Aorta (tissue), 5 donors: ENCODE data around the gene VSX1. TPM values are rescaled to one million over a fixed set of nuclear protein-coding genes. Genes with fewer than 3 reads are reported as not detected.

ENCODE experiments used
- ATAC-seq: fragments of 200-7000 bp; cut with Tn5 transposase; one replicate; pipeline ENCODE4 v1.9.1; 2022; ENCODE audit warnings: moderate library complexity; ENCODE audit not compliant: low FRiP score
- DNase-seq, 2 donors: peaks; one replicate each; pipeline ENCODE4 v3.0.0-alpha.2; 2020
- H3K27ac ChIP-seq, 2 donors: one replicate each; pipeline ENCODE4 v1.5.1; 2013; ENCODE audit warnings: low read length in 2 of 2, mild to moderate bottlenecking in 2 of 2, moderate library complexity in 2 of 2, control low read depth in 1 of 2, inconsistent platforms in 1 of 2, low read depth in 1 of 2
- H3K27me3 ChIP-seq, 2 donors: one replicate each; pipeline ENCODE4 v1.6.1; 2013; ENCODE audit warnings: control low read depth in 1 of 2, low read length in 1 of 2, mild to moderate bottlenecking in 1 of 2, moderate library complexity in 1 of 2; ENCODE audit not compliant: insufficient read depth in 2 of 2, control insufficient read depth in 1 of 2
- H3K36me3 ChIP-seq, 2 donors: one replicate each; pipeline ENCODE4 v1.6.1; 2013; ENCODE audit warnings: control low read depth in 1 of 2, low read length in 1 of 2, mild to moderate bottlenecking in 1 of 2; ENCODE audit not compliant: insufficient read depth in 2 of 2, control insufficient read depth in 1 of 2
- H3K4me1 ChIP-seq, 2 donors: one replicate each; pipeline ENCODE4 v1.6.1; 2013; ENCODE audit warnings: low read length in 2 of 2, control low read depth in 1 of 2, mild to moderate bottlenecking in 1 of 2, moderate library complexity in 1 of 2; ENCODE audit not compliant: insufficient read depth in 2 of 2, control insufficient read depth in 1 of 2
- H3K4me3 ChIP-seq, 2 donors: one replicate each; pipeline ENCODE4 v1.5.1; 2013; ENCODE audit warnings: low read length in 2 of 2, control low read depth in 1 of 2, mild to moderate bottlenecking in 1 of 2
- H3K9me3 ChIP-seq: one replicate; pipeline ENCODE4 v1.6.1; 2013; ENCODE audit warnings: mild to moderate bottlenecking, low read length; ENCODE audit not compliant: control insufficient read depth
- WGBS, 2 donors: extraction: QIAGEN DNeasy Blood & Tissue Kit; methylation state at CpG; one replicate each; pipeline ENCODE4 v1.1.7; 2013; 5-methylcytosine and 5-hydroxymethylcytosine counted together
- intact Hi-C, 2 donors: fragments of 100-400 bp; cut with DNase I; formaldehyde crosslinking; loops; one replicate each; pipeline versions ENCODE4 v1.14.2 to v1.15.0; 2022
- polyA plus RNA-seq, 2 donors: library from polyadenylated mRNA; stranded (reverse); fragments of 200-250 nt; gene quantifications; one replicate each; pipeline ENCODE4 v1.2.3, GENCODE V29; 2013
- total RNA-seq, 2 donors: library from RNA; stranded (reverse); fragmentation: NEBNext Ultra II Directional; extraction: Animal tissue kit (Norgen Biotek cat#: 25700); gene quantifications; one replicate each; pipeline ENCODE4 v1.2.1, GENCODE V29; 2021
- donor health status: healthy with polysubstance abuse.
- donor health status: Bipolar disorder and iron deficiency.
- donor health status: DM: no; HTN: no; CAD: no.
- donor health status: DM: no; HTN: no; CAD: no.
- donor health status: DM: yes; HTN: yes; CAD: no.

Gene VSX1
- total and polyA plus RNA-seq, 4 donors = not detected

DNA sequence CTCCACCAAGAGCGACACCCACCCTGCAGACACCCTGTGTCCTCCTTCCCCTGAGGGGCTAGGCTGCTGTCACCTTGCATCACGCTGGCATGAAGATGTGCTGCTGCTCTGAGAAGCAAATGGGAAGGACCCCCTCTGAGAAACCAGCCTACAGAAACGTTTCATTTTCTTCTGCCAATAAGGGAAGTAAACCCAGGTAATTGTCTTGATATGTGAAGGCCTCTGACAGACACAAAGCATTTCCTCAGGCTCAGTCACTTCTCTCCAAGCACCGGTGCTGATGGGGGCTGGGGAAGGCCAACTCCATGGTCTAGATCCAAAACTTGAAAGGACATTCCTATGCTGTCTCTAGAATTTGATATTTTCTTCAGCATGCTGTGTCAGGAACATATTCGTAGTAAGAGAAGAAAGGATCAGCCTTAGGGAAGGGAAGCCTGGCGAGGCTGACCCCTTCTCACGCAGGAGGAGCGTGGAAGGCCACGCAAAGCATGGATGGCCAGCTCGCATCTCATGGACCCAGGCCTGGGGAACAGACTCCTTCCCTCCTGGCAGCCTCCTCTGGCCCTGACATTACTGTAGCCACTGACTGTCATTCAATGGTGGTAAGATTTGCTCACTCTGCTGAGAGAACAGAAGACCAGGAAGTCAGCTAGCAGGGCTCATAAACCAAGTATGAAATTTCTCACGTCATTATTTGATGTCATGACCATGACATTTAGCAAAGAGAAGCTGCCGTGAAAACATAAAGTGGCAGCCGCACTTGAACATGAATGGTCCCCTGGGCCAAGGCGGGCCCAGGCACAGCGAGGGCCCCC lies 44.4 kb downstream of the VSX1 start:
- Histone ChIP-seq H3K27me3 (no peaks in the 10 kb centered on the region), H3K36me3 (no peaks in the 10 kb centered on the region), H3K27ac (peak overlapping the region in 1 of 2 donors; percentile 84), H3K9me3 (no peaks in the 10 kb centered on the region), H3K4me1 (peaks cover 0 to 9% of the 10 kb centered on the region in 2 donors), H3K4me3 (no peak overlapping the region)
- intact Hi-C loops = loop anchor here in 1 of 2 donors (2.0 kb wide), 1 partner anchor 19 kb away; no protein-coding TSS in a partner anchor
- DNase-seq (peak in 1 of 2 donors; percentile 48), ATAC-seq (no peak)
- 38 to 47% methylated on average over 15 of the region's 15 CpGs for WGBS, 2 donors

DNA sequence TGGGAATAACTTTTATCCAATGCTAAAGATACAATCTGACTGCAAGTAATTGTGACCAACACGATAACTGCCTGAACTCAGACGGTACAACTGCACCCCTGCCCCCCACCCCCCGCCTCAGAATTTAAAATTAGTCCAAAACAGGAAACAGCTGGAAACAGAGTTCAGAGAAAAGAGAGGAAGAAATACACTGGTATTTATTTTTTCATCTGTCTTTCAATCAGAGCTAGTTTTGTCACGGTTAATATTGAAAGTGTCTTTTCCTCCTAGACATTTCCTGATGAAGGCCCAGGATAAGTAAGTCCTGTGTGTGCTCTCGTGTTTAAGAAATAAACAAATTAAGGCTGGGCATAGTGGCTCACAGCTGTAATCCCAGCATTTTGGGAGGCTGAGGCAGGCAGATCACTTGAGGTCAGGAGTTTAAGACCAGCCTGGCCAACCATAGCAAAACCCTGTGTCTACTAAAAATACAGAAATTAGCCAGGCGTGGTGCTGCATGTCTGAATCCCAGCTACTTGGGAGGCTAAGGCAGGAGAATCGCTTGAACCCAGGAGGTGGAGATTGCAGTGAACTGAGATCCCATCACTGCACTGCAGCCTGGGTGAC lies 45.5 kb downstream of the VSX1 start:
- Histone ChIP-seq H3K27ac (peak overlapping the region in 1 of 2 donors; percentile 22), H3K4me1 (peaks cover 0 to 9% of the 10 kb centered on the region in 2 donors), H3K36me3 (peaks cover 0 to 2% of the 10 kb centered on the region in 2 donors), H3K27me3 (no peaks in the 10 kb centered on the region), H3K9me3 (no peaks in the 10 kb centered on the region), H3K4me3 (no peak overlapping the region)
- WGBS, 2 donors = 2 to 5% methylated on average over 7 of the region's 7 CpGs
- DNase-seq (peak in 1 of 2 donors; percentile 32), ATAC-seq (no peak)
- intact Hi-C loops = no loop called here

- Histone ChIP-seq H3K4me1 (peaks cover 0 to 6% of the 10 kb centered on the region in 2 donors), H3K4me3 (no peak overlapping the region), H3K36me3 (peaks cover 0 to 2% of the 10 kb centered on the region in 2 donors), H3K27me3 (no peaks in the 10 kb centered on the region), H3K27ac (no peak overlapping the region), H3K9me3 (no peaks in the 10 kb centered on the region)
- WGBS, 2 donors = 24 to 28% methylated on average over 4 of the region's 4 CpGs
- ATAC-seq (no peak), DNase-seq (peak in 1 of 2 donors; percentile 17)
- intact Hi-C loops = no loop called here
These were observed 46.0 kb downstream of the VSX1 start for GRCh38 chr20:25035921-25036320.

GRCh38 chr20:25033924-25034300 lies 48.0 kb downstream of the VSX1 start:
- Histone ChIP-seq H3K27ac (no peak overlapping the region), H3K36me3 (peaks cover 0 to 2% of the 10 kb centered on the region in 2 donors), H3K9me3 (no peaks in the 10 kb centered on the region), H3K27me3 (no peaks in the 10 kb centered on the region), H3K4me3 (no peak overlapping the region), H3K4me1 (peaks cover 0 to 6% of the 10 kb centered on the region in 2 donors)
- 65 to 73% methylated on average over 3 of the region's 3 CpGs for WGBS, 2 donors
- DNase-seq (no peak), ATAC-seq (no peak)
- intact Hi-C loops = no loop called here

DNA sequence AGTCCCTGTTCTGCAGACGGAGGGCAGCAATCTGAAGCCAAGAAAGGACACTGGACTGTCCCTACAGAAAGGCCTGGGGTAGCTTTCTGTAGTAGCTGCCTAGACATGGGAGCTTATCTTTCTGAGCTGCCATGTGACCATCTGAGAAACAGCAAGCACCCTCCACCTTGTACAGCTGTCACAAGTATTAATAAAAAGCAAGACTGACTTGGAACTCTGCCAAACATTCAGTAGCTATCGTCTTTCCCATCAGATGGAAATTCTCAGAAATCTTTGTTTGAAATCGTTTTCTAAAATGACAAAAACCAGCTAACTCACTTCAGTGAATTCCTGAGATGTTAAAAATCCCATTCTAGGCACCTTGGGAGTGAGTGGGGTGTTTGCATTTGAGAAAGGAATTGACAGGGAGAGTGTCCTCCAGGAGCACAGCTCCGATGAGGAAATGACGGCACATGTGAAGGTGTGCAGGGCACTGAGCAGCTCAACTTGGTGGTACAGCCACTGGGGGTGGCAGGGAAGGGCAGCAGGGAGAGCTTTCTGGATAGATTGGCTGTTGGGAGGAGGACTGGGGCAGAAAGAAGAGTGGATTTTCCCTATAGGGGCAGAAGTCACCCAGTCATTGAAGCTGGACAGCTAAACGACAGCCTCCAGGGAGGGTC lies 48.5 kb downstream of the VSX1 start:
- intact Hi-C loops = no loop called here
- DNase-seq (peak in 1 of 2 donors; percentile 22), ATAC-seq (no peak)
- peaks cover 0 to 6% of the 10 kb centered on the region in 2 donors for H3K4me1 ChIP-seq
- H3K27ac ChIP-seq = no peak overlapping the region
- no peaks in the 10 kb centered on the region for H3K27me3 ChIP-seq
- H3K36me3 ChIP-seq = peaks cover 0 to 2% of the 10 kb centered on the region in 2 donors
- WGBS, 2 donors = 57 to 58% methylated on average over 6 of the region's 6 CpGs
- H3K9me3 ChIP-seq = no peaks in the 10 kb centered on the region
- H3K4me3 ChIP-seq = no peak overlapping the region

GRCh38 chr20:25032478-25033264 lies 49.3 kb downstream of the VSX1 start:
- H3K27ac ChIP-seq = no peak overlapping the region
- ATAC-seq (peak; percentile 40), DNase-seq (peak in 1 of 2 donors; percentile 49)
- peaks cover 0 to 2% of the 10 kb centered on the region in 2 donors for H3K36me3 ChIP-seq
- peaks cover 0 to 6% of the 10 kb centered on the region in 2 donors for H3K4me1 ChIP-seq
- intact Hi-C loops = no loop called here
- H3K27me3 ChIP-seq = no peaks in the 10 kb centered on the region
- H3K4me3 ChIP-seq = no peak overlapping the region
- H3K9me3 ChIP-seq = no peaks in the 10 kb centered on the region
- WGBS, 2 donors = 71 to 73% methylated on average over 29 of the region's 29 CpGs

- H3K27ac ChIP-seq = no peak overlapping the region
- H3K4me1 ChIP-seq = peaks cover 0 to under 1% of the 10 kb centered on the region in 2 donors
- ATAC-seq (no peak), DNase-seq (peak in 1 of 2 donors; percentile 31)
- H3K9me3 ChIP-seq = no peaks in the 10 kb centered on the region
- H3K27me3 ChIP-seq = no peaks in the 10 kb centered on the region
- intact Hi-C loops = no loop called here
- 97% methylated on average over 16 of the region's 16 CpGs for WGBS, 2 donors
- H3K4me3 ChIP-seq = no peak overlapping the region
- H3K36me3 ChIP-seq = peaks cover 0 to 2% of the 10 kb centered on the region in 2 donors
These were observed 49.9 kb downstream of the VSX1 start for GRCh38 chr20:25032065-25032477.

DNA sequence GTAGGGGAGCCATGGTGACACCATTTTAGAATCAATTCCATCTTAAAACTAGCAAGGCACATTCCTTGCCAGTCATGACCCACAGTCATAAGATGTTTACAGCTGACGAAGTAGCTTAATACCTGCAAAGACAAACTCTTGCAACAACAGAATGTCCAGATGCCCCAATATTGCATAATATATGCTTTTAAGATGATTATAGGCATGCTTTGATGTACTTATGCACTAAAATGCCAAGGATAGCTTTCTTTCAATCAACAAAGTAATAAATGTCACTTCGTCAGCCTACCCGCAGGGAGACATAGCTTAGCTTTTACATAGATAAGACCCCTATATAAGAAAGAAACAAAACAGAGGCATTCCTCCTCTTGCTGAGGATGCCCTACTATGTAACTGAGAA lies 50.7 kb downstream of the VSX1 start:
- H3K36me3 ChIP-seq = peaks cover 0 to 2% of the 10 kb centered on the region in 2 donors
- no peaks in the 10 kb centered on the region for H3K4me1 ChIP-seq
- H3K27me3 ChIP-seq = no peaks in the 10 kb centered on the region
- 81 to 95% methylated on average over 3 of the region's 3 CpGs for WGBS, 2 donors
- H3K9me3 ChIP-seq = no peaks in the 10 kb centered on the region
- H3K4me3 ChIP-seq = no peak overlapping the region
- DNase-seq (no peak), ATAC-seq (no peak)
- no peak overlapping the region for H3K27ac ChIP-seq
- intact Hi-C loops = no loop called here
